ENCODE data around the gene FBXL15.

FBXL15 gene

DNA sequence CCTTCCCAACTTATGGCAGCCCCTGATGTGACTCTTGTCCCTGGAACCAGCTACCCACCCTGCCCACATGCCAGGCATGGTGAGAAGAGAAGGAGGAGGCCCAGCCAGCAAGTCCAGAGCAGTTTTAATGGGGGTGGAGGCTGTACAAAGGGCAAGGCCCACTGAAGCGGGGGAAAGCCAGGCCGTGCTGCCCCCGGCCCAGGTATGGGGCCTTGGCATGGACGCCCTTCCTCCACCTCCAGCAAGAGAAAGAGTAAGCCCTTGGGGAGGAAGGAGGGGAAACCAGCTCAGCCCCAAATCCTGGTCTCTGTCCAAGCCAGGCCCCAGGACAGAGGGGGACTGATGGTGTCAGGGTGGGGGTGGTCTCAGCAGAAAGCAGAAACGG lies 18.1 kb upstream of the FBXL15 start (continued):
- TF ChIP-seq, protein P1, sequence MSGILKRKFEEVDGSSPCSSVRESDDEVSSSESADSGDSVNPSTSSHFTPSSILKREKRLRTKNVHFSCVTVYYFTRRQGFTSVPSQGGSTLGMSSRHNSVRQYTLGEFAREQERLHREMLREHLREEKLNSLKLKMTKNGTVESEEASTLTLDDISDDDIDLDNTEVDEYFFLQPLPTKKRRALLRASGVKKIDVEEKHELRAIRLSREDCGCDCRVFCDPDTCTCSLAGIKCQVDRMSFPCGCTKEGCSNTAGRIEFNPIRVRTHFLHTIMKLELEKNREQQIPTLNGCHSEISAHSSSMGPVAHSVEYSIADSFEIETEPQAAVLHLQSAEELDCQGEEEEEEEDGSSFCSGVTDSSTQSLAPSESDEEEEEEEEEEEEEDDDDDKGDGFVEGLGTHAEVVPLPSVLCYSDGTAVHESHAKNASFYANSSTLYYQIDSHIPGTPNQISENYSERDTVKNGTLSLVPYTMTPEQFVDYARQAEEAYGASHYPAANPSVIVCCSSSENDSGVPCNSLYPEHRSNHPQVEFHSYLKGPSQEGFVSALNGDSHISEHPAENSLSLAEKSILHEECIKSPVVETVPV (CRISPR knock-in tag; IDR thresholded peaks at IDR 0.05) = no peak
- no peak for TF ChIP-seq ZNF8 (CRISPR knock-in tag; IDR thresholded peaks at IDR 0.05)
- TF ChIP-seq PPARA (CRISPR knock-in tag; IDR thresholded peaks at IDR 0.05; ENCODE audit: borderline replicate concordance) = no peak
- no peak for TF ChIP-seq ZFP3 (CRISPR knock-in tag; IDR thresholded peaks at IDR 0.05)
- no peak for TF ChIP-seq OSR1 (CRISPR knock-in tag; IDR thresholded peaks at IDR 0.05)
- no peak for TF ChIP-seq ESRRG (CRISPR knock-in tag; IDR thresholded peaks at IDR 0.05)

DNA sequence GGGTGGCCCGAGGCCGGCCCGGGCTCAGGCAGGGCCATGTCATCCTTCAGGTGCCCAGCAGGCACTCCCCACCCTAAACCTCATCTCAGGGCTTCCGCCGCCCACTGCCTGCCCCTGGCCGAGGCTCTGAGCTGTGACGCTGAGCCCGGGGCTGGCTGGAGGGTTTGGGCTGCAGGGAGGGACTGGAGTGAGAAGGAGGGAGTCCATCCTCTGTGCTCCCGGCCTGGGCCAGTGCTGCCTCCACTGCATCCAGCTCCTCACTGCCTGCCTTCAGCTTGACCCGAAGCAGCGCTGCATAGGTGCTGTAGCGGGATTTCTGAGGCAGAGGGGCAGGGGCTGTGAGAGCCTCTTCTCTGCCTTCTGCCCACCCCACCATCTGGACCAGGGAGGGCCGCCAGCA lies 17.5 kb upstream of the FBXL15 start:
- TF ChIP-seq RARB (CRISPR knock-in tag; IDR thresholded peaks at IDR 0.05) = no peak
- TF ChIP-seq GLIS3 (CRISPR knock-in tag; IDR thresholded peaks at IDR 0.05) = no peak
- no peak for TF ChIP-seq ARNTL (CRISPR knock-in tag; IDR thresholded peaks at IDR 0.05; ENCODE audit: borderline replicate concordance, low read depth)
- no peak for TF ChIP-seq CSDC2 (CRISPR knock-in tag; IDR thresholded peaks at IDR 0.05)
- TF ChIP-seq PPARA (CRISPR knock-in tag; IDR thresholded peaks at IDR 0.05; ENCODE audit: borderline replicate concordance) = no peak
- TF ChIP-seq SNAI2 (CRISPR knock-in tag; IDR thresholded peaks at IDR 0.05) = no peak
- TF ChIP-seq, protein P2, sequence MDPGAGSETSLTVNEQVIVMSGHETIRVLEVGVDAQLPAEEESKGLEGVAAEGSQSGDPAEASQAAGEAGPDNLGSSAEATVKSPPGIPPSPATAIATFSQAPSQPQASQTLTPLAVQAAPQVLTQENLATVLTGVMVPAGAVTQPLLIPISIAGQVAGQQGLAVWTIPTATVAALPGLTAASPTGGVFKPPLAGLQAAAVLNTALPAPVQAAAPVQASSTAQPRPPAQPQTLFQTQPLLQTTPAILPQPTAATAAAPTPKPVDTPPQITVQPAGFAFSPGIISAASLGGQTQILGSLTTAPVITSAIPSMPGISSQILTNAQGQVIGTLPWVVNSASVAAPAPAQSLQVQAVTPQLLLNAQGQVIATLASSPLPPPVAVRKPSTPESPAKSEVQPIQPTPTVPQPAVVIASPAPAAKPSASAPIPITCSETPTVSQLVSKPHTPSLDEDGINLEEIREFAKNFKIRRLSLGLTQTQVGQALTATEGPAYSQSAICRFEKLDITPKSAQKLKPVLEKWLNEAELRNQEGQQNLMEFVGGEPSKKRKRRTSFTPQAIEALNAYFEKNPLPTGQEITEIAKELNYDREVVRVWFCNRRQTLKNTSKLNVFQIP (CRISPR knock-in tag; IDR thresholded peaks at IDR 0.05; ENCODE audit: borderline replicate concordance, low read depth) = no peak
- no peak for TF ChIP-seq ZNF8 (CRISPR knock-in tag; IDR thresholded peaks at IDR 0.05)
- no peak for TF ChIP-seq ESRRG (CRISPR knock-in tag; IDR thresholded peaks at IDR 0.05)
- TF ChIP-seq, protein P3, sequence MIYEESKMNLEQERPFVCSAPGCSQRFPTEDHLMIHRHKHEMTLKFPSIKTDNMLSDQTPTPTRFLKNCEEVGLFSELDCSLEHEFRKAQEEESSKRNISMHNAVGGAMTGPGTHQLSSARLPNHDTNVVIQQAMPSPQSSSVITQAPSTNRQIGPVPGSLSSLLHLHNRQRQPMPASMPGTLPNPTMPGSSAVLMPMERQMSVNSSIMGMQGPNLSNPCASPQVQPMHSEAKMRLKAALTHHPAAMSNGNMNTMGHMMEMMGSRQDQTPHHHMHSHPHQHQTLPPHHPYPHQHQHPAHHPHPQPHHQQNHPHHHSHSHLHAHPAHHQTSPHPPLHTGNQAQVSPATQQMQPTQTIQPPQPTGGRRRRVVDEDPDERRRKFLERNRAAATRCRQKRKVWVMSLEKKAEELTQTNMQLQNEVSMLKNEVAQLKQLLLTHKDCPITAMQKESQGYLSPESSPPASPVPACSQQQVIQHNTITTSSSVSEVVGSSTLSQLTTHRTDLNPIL (CRISPR knock-in tag; IDR thresholded peaks at IDR 0.05; ENCODE audit: low read depth) = no peak
- TF ChIP-seq TCF4 (CRISPR knock-in tag; IDR thresholded peaks at IDR 0.05; ENCODE audit: borderline replicate concordance) = no peak
- TF ChIP-seq ZFP30 (CRISPR knock-in tag; IDR thresholded peaks at IDR 0.05) = no peak
- no peak for TF ChIP-seq OSR1 (CRISPR knock-in tag; IDR thresholded peaks at IDR 0.05)
- TF ChIP-seq, protein P4, sequence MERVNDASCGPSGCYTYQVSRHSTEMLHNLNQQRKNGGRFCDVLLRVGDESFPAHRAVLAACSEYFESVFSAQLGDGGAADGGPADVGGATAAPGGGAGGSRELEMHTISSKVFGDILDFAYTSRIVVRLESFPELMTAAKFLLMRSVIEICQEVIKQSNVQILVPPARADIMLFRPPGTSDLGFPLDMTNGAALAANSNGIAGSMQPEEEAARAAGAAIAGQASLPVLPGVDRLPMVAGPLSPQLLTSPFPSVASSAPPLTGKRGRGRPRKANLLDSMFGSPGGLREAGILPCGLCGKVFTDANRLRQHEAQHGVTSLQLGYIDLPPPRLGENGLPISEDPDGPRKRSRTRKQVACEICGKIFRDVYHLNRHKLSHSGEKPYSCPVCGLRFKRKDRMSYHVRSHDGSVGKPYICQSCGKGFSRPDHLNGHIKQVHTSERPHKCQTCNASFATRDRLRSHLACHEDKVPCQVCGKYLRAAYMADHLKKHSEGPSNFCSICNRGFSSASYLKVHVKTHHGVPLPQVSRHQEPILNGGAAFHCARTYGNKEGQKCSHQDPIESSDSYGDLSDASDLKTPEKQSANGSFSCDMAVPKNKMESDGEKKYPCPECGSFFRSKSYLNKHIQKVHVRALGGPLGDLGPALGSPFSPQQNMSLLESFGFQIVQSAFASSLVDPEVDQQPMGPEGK (CRISPR knock-in tag; IDR thresholded peaks at IDR 0.05; ENCODE audit: borderline replicate concordance) = no peak
- TF ChIP-seq TOX (CRISPR knock-in tag; IDR thresholded peaks at IDR 0.05; ENCODE audit: borderline replicate concordance) = no peak
- no peak for ATAC-seq

DNA sequence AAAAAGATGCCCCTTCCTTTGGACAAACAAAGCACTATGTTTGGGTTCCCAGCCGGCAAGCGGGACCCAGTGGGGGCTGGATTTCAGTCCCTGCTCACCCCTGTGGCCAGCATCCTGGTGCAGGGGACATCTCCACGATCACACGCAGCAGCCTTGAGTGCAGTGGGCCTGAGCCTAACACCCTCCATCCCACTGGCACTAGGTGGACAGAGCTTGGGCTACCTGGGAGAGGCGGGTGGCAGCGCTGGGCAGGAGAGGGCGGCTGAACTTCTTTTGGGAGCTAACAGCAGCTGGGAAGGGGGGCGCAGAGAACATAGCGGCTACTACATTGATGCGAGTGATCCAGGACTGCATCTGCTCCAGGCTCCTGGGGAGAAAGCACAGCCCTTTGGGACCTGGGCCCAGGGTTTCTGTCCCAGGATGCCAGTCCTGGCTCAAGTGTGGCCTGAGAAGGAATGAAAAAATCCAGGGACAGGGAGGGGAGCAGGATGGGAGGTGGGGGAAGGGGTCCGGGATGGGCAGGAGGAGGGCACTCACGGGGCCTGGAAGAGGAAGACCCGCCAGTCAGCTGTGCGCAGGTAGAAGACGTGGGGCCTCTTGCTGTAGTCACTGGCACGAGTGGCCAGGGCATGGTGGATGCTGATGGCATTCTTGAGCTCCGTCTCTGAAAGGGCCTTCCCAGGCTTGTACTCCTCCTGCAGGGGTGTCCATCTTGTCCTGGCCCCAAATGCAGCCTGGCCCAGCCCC lies 16.1 kb upstream of the FBXL15 start:
- no peak for ATAC-seq
- TF ChIP-seq ZNF70 (CRISPR knock-in tag; IDR thresholded peaks at IDR 0.05) = no peak
- no peak for TF ChIP-seq CSDC2 (CRISPR knock-in tag; IDR thresholded peaks at IDR 0.05)
- TF ChIP-seq ZNF8 (CRISPR knock-in tag; IDR thresholded peaks at IDR 0.05) = no peak
- no peak for TF ChIP-seq ESRRG (CRISPR knock-in tag; IDR thresholded peaks at IDR 0.05)
- TF ChIP-seq, protein P5, sequence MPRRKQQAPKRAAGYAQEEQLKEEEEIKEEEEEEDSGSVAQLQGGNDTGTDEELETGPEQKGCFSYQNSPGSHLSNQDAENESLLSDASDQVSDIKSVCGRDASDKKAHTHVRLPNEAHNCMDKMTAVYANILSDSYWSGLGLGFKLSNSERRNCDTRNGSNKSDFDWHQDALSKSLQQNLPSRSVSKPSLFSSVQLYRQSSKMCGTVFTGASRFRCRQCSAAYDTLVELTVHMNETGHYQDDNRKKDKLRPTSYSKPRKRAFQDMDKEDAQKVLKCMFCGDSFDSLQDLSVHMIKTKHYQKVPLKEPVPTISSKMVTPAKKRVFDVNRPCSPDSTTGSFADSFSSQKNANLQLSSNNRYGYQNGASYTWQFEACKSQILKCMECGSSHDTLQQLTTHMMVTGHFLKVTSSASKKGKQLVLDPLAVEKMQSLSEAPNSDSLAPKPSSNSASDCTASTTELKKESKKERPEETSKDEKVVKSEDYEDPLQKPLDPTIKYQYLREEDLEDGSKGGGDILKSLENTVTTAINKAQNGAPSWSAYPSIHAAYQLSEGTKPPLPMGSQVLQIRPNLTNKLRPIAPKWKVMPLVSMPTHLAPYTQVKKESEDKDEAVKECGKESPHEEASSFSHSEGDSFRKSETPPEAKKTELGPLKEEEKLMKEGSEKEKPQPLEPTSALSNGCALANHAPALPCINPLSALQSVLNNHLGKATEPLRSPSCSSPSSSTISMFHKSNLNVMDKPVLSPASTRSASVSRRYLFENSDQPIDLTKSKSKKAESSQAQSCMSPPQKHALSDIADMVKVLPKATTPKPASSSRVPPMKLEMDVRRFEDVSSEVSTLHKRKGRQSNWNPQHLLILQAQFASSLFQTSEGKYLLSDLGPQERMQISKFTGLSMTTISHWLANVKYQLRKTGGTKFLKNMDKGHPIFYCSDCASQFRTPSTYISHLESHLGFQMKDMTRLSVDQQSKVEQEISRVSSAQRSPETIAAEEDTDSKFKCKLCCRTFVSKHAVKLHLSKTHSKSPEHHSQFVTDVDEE (CRISPR knock-in tag; IDR thresholded peaks at IDR 0.05) = no peak
- no peak for TF ChIP-seq OSR1 (CRISPR knock-in tag; IDR thresholded peaks at IDR 0.05)
- TF ChIP-seq, protein P4 (CRISPR knock-in tag; IDR thresholded peaks at IDR 0.05; ENCODE audit: borderline replicate concordance) = no peak
- TF ChIP-seq ZFP3 (CRISPR knock-in tag; IDR thresholded peaks at IDR 0.05) = no peak

All from SK-N-SH treated with all-trans-retinoic acid at 6 μM for 48 hours (cell line).